ENCODE data around the gene EIF3B. TPM values are rescaled to one million over a fixed set of nuclear protein-coding genes. Genes with fewer than 3 reads are reported as not detected.
"Not testable (repeated sequence)": the region's sequence is repeated elsewhere in the genome, so short reads cannot be mapped to it uniquely, and the experiment has no call there.

EIF3B gene
- total and polyA plus RNA-seq, 7 donors, result 37.9 to 125 (median 96.9) TPM

- no peaks in the 10 kb centered on the region for H3K36me3 ChIP-seq
- H3K27ac ChIP-seq, result no peak overlapping the region
- H3K4me1 ChIP-seq, result peaks cover 0 to 7% (median 0%) of the 10 kb centered on the region in 4 donors
- H3K4me3 ChIP-seq, result no peak overlapping the region
- 96 to 97% methylated on average over 5 of the region's 5 CpGs for WGBS, 2 donors
- H3K27me3 ChIP-seq, result no peaks in the 10 kb centered on the region
- intact Hi-C loops (cut with DNase I), result no loop called here
- no peaks in the 10 kb centered on the region for H3K9me3 ChIP-seq
- no peak for DNase-seq
- no peak for TF ChIP-seq CTCF (IDR thresholded peaks at IDR 0.05)
Measured at GRCh38 chr7:2388637-2388954, 34.0 kb downstream of the EIF3B start.

DNA sequence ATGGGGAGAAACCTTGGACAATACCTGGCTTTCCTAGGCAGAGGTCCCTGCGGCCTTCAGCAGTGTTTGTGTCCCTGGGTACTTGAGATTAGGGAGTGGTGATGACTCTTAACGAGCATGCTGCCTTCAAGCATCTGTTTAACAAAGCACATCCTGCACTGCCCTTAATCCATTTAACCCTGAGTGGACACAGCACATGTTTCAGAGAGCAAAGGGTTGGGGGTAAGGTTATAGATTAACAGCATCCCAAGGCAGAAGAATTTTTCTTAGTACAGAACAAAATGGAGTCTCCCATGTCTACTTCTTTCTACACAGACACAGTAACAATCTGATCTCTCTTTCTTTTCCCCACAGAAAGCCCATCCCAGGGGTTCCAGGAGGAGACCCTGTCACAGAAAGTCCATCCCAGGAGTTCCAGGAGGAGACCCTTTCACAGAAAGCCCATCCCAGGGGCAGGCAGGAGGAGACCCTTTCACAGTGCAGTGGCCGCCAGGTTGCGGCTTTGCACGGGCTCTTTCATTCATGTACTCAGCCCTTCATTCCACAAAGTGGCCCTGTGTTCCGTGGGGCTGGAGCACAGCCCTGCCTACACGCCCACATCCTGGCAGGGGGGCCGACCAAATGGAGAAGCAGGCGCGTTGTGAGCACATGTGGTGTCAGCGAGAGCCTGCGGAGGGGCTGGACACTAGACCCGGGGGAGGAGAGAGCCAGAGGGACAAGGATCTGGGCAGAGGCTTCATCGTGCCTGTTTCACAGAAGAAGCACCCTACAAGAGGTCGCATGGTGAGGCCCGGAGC is 35.6 kb downstream of the EIF3B start:
- H3K27me3 ChIP-seq; H3K9me3 ChIP-seq; H3K4me3 ChIP-seq; intact Hi-C loops (cut with DNase I); H3K27ac ChIP-seq; H3K4me1 ChIP-seq; H3K36me3 ChIP-seq; DNase-seq: not testable (repeated sequence)
- WGBS, 2 donors, result 55 to 77% methylated on average over 16 of the region's 16 CpGs

DNA sequence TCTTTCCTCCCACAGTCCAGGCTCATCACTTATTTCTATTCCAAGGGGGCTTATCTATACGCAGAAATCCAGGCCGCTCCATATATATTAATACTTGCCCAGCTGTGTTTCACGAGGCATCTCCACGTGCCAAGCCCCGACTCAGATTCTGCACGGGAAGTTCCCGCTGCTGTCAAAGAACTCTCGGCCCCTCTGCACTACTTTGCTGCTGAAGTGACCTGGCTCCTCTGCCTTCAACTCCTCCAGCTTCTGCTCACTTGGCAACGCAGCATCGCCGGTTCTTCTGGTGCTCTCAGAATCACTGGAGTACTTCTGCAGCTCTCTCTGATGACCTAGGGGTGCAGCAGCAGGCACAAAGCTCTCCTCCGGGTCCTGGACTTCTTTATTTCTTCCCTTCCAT is 39.1 kb downstream of the EIF3B start:
- no peak overlapping the region for H3K27ac ChIP-seq
- intact Hi-C loops (cut with DNase I), result no loop called here
- TF ChIP-seq POLR2AphosphoS5 (IDR thresholded peaks at IDR 0.05), result no peak
- no peak for TF ChIP-seq EP300 (IDR thresholded peaks at IDR 0.05)
- no peak for TF ChIP-seq POLR2A (IDR thresholded peaks at IDR 0.05)
- TF ChIP-seq CTCF (IDR thresholded peaks at IDR 0.05), result no peak
- no peaks in the 10 kb centered on the region for H3K27me3 ChIP-seq
- H3K4me1 ChIP-seq, result peaks cover 0 to 7% (median 0%) of the 10 kb centered on the region in 4 donors
- WGBS, 2 donors, result 69 to 75% methylated on average over 12 of the region's 12 CpGs
- no peak for DNase-seq
- H3K36me3 ChIP-seq, result no peaks in the 10 kb centered on the region
- no peak overlapping the region for H3K4me3 ChIP-seq
- H3K9me3 ChIP-seq, result no peaks in the 10 kb centered on the region

DNA sequence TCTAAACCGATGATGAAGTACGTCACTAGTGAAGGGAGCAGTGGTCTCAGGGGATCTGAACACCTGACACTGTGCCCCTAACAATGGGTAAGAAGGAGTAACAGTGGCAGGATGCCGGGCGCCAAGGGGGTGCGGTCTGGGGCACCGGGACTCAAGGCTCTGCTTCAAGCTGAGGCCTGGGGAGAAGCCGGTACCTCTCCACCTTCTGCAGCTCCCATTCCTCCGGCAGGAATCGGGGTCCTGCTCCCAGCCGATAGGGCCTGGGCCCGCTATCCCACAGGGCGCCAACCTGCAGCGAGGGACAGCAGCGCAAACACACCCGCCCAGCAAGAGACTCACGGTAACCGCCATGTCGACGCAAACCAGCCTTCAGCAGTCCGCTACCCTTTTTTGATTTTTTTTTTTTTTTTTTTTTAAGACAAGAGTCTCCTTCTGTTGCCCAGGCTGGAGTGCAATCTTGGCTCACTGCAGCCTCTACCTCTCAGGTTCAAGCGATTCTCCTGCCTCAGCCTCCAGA is 40.0 kb downstream of the EIF3B start:
- intact Hi-C loops (cut with DNase I), result no loop called here
- 92% methylated on average over 21 of the region's 21 CpGs for WGBS, 2 donors
- H3K27me3 ChIP-seq, result no peaks in the 10 kb centered on the region

DNA sequence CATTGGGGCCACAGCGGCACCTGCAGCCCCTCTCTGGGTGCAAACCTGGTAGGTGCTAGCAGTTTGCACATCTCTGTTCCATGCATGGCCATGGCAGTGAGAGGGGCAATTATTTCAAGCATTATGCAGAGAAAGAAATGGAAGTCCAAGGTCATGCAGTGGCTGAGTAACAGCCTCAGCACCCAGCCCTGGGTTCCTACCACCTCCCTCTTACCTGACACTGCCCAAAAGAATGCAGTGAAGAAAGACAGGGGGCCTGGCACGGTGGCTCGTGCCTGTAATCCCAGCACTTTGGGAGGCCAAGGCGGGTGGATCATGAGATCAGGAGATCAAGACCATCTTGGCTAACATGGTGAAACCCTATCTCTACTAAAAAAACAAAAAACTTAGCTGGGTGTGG is 43.9 kb downstream of the EIF3B start:
- TF ChIP-seq CTCF (IDR thresholded peaks at IDR 0.05) (no peak), POLR2A (IDR thresholded peaks at IDR 0.05) (no peak), EP300 (IDR thresholded peaks at IDR 0.05) (no peak), POLR2AphosphoS5 (IDR thresholded peaks at IDR 0.05) (no peak)
- intact Hi-C loops (cut with DNase I), result no loop called here

More for the DNA sequence above, 40.0 kb downstream of the EIF3B start:
- H3K4me3 ChIP-seq, result no peak overlapping the region
- no peak for TF ChIP-seq POLR2A (IDR thresholded peaks at IDR 0.05)
- no peak for TF ChIP-seq CTCF (IDR thresholded peaks at IDR 0.05)
- no peak for TF ChIP-seq POLR2AphosphoS5 (IDR thresholded peaks at IDR 0.05)
- TF ChIP-seq EP300 (IDR thresholded peaks at IDR 0.05), result no peak
- DNase-seq, result no peak
- no peaks in the 10 kb centered on the region for H3K9me3 ChIP-seq
- H3K4me1 ChIP-seq, result peaks cover 0 to 10% (median 1%) of the 10 kb centered on the region in 4 donors
- H3K27ac ChIP-seq, result no peak overlapping the region
- H3K36me3 ChIP-seq, result no peaks in the 10 kb centered on the region

More for the DNA sequence above, 43.9 kb downstream of the EIF3B start:
- WGBS, 2 donors, result 91 to 93% methylated on average over 4 of the region's 4 CpGs
- H3K4me1 ChIP-seq, result peaks cover 0 to 19% (median 11%) of the 10 kb centered on the region in 4 donors
- no peaks in the 10 kb centered on the region for H3K9me3 ChIP-seq
- no peak overlapping the region for H3K27ac ChIP-seq
- H3K27me3 ChIP-seq, result no peaks in the 10 kb centered on the region
- no peak overlapping the region for H3K4me3 ChIP-seq
- DNase-seq, result no peak
- no peaks in the 10 kb centered on the region for H3K36me3 ChIP-seq
